Endothelial cell of umbilical vein (primary cell): ENCODE data around the gene LAMC2. TPM values are rescaled to one million over a fixed set of nuclear protein-coding genes. Genes with fewer than 3 reads are reported as not detected.

ENCODE experiments used
- BruUV-seq: library from RNA; stranded (reverse); fragments of 400-500 nt; replicated peaks from 2 replicates; lab custom pipeline; 2021; lab: Mats Ljungman, UMichigan
- CTCF ChIA-PET: fragments of 300-600, 350-600 bp; sonication (Branson Sonifier 250); formaldehyde crosslinking; loops from one replicate; lab custom pipeline; 2021; ENCODE audit warnings: antibody characterized with exemption, inconsistent platforms; lab: Charles Lee
- POLR2A ChIA-PET: fragments of 300-600, 350-600 bp; sonication (Branson Sonifier 250); formaldehyde crosslinking; loops from one replicate; lab custom pipeline; 2021; ENCODE audit warnings: antibody characterized with exemption, inconsistent platforms; lab: Charles Lee
- DNase-seq: peaks from one replicate; pipeline ENCODE4 v3.0.0-alpha.2; 2011; ENCODE audit warnings: low read depth, low spot score
- FAIRE-seq: peaks from 2 replicates; lab custom pipeline; 2011; peaks lifted over from hg19 to GRCh38; lab: Jason Lieb, UNC
- H2AFZ ChIP-seq: 2 replicates; pipeline ENCODE4 v1.6.0; 2012; ENCODE audit warnings: low read depth, low read length, control low read depth, inconsistent platforms
- H3K27ac ChIP-seq: 2 replicates; pipeline ENCODE4 v1.5.1; 2011; ENCODE audit warnings: low read depth, mild to moderate bottlenecking, control low read depth, low read length, moderate library complexity; ENCODE audit not compliant: insufficient read depth
- H3K27me3 ChIP-seq, 2 experiments: 2 replicates each; pipeline versions ENCODE4 v1.6.0 to v1.6.1; 2011; ENCODE audit warnings: low read length in 2 of 2, mixed read lengths in 1 of 2; ENCODE audit not compliant: control insufficient read depth in 2 of 2, insufficient read depth in 2 of 2
- H3K36me3 ChIP-seq, 2 experiments: 2 replicates in 1 of 2; 3 replicates in 1 of 2; pipeline ENCODE4 v1.5.1; 2011; ENCODE audit warnings: low read length in 2 of 2, mild to moderate bottlenecking in 1 of 2, moderate library complexity in 1 of 2; ENCODE audit not compliant: control insufficient read depth in 2 of 2, insufficient read depth in 2 of 2; ENCODE audit errors: extremely low read depth in 1 of 2
- H3K4me1 ChIP-seq: 3 replicates; pipeline ENCODE4 v1.5.1; 2011; ENCODE audit warnings: mild to moderate bottlenecking, low read length; ENCODE audit not compliant: control insufficient read depth, insufficient read depth; ENCODE audit errors: extremely low read depth
- H3K4me2 ChIP-seq: 2 replicates; pipeline ENCODE4 v1.6.1; 2011; ENCODE audit warnings: low read length, control low read depth, mixed read lengths; ENCODE audit not compliant: insufficient read depth
- H3K4me3 ChIP-seq, 3 experiments: fragments of 200-600 bp in 1 of 3; sonication (generic), shearing (Covaris generic) in 1 of 3; replicated peaks in 1 of 3; 2 replicates each; pipeline ENCODE4 v1.5.1; 2011 to 2016; ENCODE audit warnings: control low read depth in 3 of 3, low read length in 3 of 3, mild to moderate bottlenecking in 2 of 3, inconsistent platforms in 1 of 3, low read depth in 1 of 3, moderate library complexity in 1 of 3; ENCODE audit not compliant: insufficient read depth in 1 of 3
- H3K79me2 ChIP-seq: 2 replicates; pipeline ENCODE4 v1.6.0; 2012; ENCODE audit warnings: low read length, inconsistent platforms; ENCODE audit not compliant: control insufficient read depth, insufficient read depth
- H3K9ac ChIP-seq: replicated peaks from 2 replicates; pipeline ENCODE3; 2011; ENCODE audit warnings: low read length, control low read depth; ENCODE audit not compliant: insufficient read depth; ENCODE audit errors: extremely low read depth
- H3K9me1 ChIP-seq: replicated peaks from 3 replicates; pipeline ENCODE4 v1.6.0; 2011; ENCODE audit warnings: mild to moderate bottlenecking, low read length; ENCODE audit not compliant: control insufficient read depth, insufficient read depth; ENCODE audit errors: extremely low read depth
- H3K9me3 ChIP-seq: replicated peaks from 2 replicates; pipeline ENCODE4 v1.5.1; 2012; ENCODE audit warnings: low read length, inconsistent platforms; ENCODE audit not compliant: control insufficient read depth, insufficient read depth
- H4K20me1 ChIP-seq: replicated peaks from 2 replicates; pipeline ENCODE3; 2011; ENCODE audit warnings: mild to moderate bottlenecking, low read length; ENCODE audit not compliant: control insufficient read depth, insufficient read depth; ENCODE audit errors: extremely low read depth
- JUN ChIP-seq: IDR thresholded peaks from 2 replicates; pipeline ENCODE4 v1.6.1; 2011; ENCODE audit warnings: borderline replicate concordance, low read depth; ENCODE audit not compliant: insufficient read length, insufficient read depth
- MYC ChIP-seq: IDR thresholded peaks from one replicate; pipeline ENCODE4 v1.6.1; 2011; ENCODE audit warnings: mild to moderate bottlenecking, low read depth, low read length
- POLR2AphosphoS5 ChIP-seq: IDR thresholded peaks from 2 replicates; pipeline ENCODE4 v1.6.1; 2012; ENCODE audit warnings: low read depth, mild to moderate bottlenecking, control low read depth, low read length, moderate library complexity; ENCODE audit not compliant: insufficient read depth
- dilution Hi-C: fragments of 300-500 bp; cut with MboI; formaldehyde crosslinking; loops from one replicate; pipeline ENCODE4 v1.15.0; 2019; ENCODE audit warnings: low sequenced_read_pairs; ENCODE audit not compliant: extremely low pct_ligation_motif_present
- intact Hi-C: fragments of 100-400 bp; cut with micrococcal nuclease; formaldehyde crosslinking; loops from one replicate; pipeline ENCODE4 v1.10.0; 2022
- polyA plus RNA-seq, 4 experiments: library from polyadenylated mRNA; depleted of rRNA in 3 of 4; stranded (reverse) in 3 of 4; unstranded in 1 of 4; fragments of >200 nt; gene quantifications; 2 replicates each; pipeline versions ENCODE4 v1.2.1 to v1.2.3, GENCODE V29; 2011 to 2012; ENCODE audit warnings: missing spikeins in 1 of 4
- total RNA-seq: library from RNA; stranded (reverse); gene quantifications from 2 replicates; pipeline ENCODE4 v1.2.3, GENCODE V29; 2021
- TF ChIP-seq, protein P1 (sequence below): IDR thresholded peaks from 2 replicates; pipeline ENCODE4 v1.6.1; 2011; ENCODE audit not compliant: insufficient read depth, insufficient read length
- TF ChIP-seq, protein P2 (sequence below), 2 donors: IDR thresholded peaks; 1 replicate in 1 of 2; 2 replicates in 1 of 2; pipeline ENCODE4 v1.5.1; 2011; ENCODE audit warnings: low read length in 2 of 2, mild to moderate bottlenecking in 2 of 2, moderate library complexity in 2 of 2, control low read depth in 1 of 2, inconsistent platforms in 1 of 2, low read depth in 1 of 2; ENCODE audit not compliant: insufficient read depth in 1 of 2; ENCODE audit errors: extremely low read depth in 1 of 2

Gene LAMC2
- total and polyA plus RNA-seq, 2 donors (not counting 3 experiments of a cell fraction or from before 2014, with no cell fraction given), result 0.23 to 0.82 TPM

DNA sequence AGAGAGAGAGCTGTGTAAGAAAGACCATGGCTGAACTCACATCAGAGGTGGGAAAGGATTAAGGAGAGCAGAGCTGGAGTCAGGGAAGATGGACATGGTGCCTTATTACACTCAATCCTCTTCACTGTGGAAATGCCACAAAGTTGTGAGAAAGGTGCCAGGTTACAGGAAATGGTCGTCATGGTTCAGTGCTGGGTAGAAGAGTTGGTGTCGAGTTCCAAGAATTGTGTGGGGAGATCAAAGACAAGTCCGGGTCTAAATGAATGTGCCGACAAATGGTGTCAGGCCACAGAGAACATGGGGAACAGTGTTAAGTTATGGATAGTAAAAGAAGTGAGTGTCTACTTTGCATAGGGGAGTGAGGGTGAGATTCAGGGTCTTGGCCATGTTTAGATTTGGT, 40.9 kb downstream of the LAMC2 start:
- Histone ChIP-seq H3K9me3 (no peaks in the 10 kb centered on the region), H4K20me1 (no peaks in the 10 kb centered on the region), H3K4me1 (peaks cover 13% of the 10 kb centered on the region), H3K27me3 (no peaks in the 10 kb centered on the region), H3K4me2 (no peak overlapping the region), H3K9ac (no peak overlapping the region), H3K27ac (no peak overlapping the region), H3K4me3 (no peak overlapping the region), H3K9me1 (no peaks in the 10 kb centered on the region), H3K36me3 (no peaks in the 10 kb centered on the region), H2AFZ (no peak overlapping the region), H3K79me2 (no peaks in the 10 kb centered on the region)
- intact Hi-C loops, result no loop called here
- DNase-seq (no peak), FAIRE-seq (no peak)
- BruUV-seq, result no TSS peak
- TF ChIP-seq POLR2AphosphoS5 (no peak), MYC (no peak), JUN (no peak)
- TF ChIP-seq, protein P1, sequence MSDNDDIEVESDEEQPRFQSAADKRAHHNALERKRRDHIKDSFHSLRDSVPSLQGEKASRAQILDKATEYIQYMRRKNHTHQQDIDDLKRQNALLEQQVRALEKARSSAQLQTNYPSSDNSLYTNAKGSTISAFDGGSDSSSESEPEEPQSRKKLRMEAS, result no peak
- TF ChIP-seq, protein P2, sequence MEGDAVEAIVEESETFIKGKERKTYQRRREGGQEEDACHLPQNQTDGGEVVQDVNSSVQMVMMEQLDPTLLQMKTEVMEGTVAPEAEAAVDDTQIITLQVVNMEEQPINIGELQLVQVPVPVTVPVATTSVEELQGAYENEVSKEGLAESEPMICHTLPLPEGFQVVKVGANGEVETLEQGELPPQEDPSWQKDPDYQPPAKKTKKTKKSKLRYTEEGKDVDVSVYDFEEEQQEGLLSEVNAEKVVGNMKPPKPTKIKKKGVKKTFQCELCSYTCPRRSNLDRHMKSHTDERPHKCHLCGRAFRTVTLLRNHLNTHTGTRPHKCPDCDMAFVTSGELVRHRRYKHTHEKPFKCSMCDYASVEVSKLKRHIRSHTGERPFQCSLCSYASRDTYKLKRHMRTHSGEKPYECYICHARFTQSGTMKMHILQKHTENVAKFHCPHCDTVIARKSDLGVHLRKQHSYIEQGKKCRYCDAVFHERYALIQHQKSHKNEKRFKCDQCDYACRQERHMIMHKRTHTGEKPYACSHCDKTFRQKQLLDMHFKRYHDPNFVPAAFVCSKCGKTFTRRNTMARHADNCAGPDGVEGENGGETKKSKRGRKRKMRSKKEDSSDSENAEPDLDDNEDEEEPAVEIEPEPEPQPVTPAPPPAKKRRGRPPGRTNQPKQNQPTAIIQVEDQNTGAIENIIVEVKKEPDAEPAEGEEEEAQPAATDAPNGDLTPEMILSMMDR (IDR thresholded peaks at IDR 0.05; ENCODE audit: extremely low read depth in 1 of 2, insufficient read depth in 1 of 2, low read depth in 1 of 2, low read length in 2 of 2), result no peak
- CTCF ChIA-PET, result interaction anchor here (0.9 to 6.3 kb wide), 19 partner anchors 8 to 284 kb away, joined by 3 to 47 read pairs (median 7); no protein-coding TSS in a partner anchor
- dilution Hi-C loops, result no loop called here
- POLR2A ChIA-PET, result no interaction called here
